ENCODE data around the gene MTF2. TPM values are rescaled to one million over a fixed set of nuclear protein-coding genes. Genes with fewer than 3 reads are reported as not detected.

The MTF2 gene
- total RNA-seq, 1 donor from 2014 or later, result 24.0 TPM

DNA sequence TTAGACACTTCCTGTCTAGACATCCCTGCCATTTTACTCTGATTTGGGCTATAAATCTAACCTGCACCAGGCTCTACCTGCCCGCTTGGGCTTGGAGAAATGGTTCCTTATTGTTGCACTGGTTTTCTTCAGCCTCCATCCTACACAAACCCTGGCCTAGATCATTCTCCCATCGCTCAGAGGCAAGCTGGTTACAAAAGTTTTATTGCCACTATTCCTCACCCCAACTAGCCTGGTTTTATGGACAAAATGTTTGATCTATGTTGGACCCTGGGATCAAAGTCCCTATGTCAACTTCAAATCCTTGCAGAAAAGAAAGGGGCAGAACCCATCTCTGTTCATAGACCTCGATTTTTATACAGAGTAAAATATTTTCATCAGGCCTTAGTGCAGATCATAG, 31.5 kb upstream of the MTF2 start:
- no peaks in the 10 kb centered on the region for H3K27me3 ChIP-seq (ENCODE audit: control insufficient read depth in 3 of 3, insufficient read depth in 3 of 3, low read length in 3 of 3)
- H3K36me3 ChIP-seq (ENCODE audit: control insufficient read depth in 3 of 3, insufficient read depth in 3 of 3, low read length in 3 of 3), result no peaks in the 10 kb centered on the region
- no peak overlapping the region for H3K27ac ChIP-seq (ENCODE audit: low read depth, low read length)
- no peak overlapping the region for H3K4me3 ChIP-seq (ENCODE audit: low read length in 3 of 3)
- no peaks in the 10 kb centered on the region for H3K9me3 ChIP-seq (ENCODE audit: control insufficient read depth in 3 of 3, low read length in 3 of 3)
- H3K9ac ChIP-seq (ENCODE audit: low read depth in 1 of 3, low read length in 3 of 3), result no peak overlapping the region
- H3K4me1 ChIP-seq (ENCODE audit: control insufficient read depth in 3 of 3, insufficient read depth in 3 of 3, low read length in 3 of 3), result no peaks in the 10 kb centered on the region

GRCh38 chr1:93051961-93052360, 27.1 kb upstream of the MTF2 start:
- H3K27ac ChIP-seq (ENCODE audit: low read depth, low read length), result no peak overlapping the region
- no peaks in the 10 kb centered on the region for H3K27me3 ChIP-seq (ENCODE audit: control insufficient read depth in 3 of 3, insufficient read depth in 3 of 3, low read length in 3 of 3)
- no peak overlapping the region for H3K4me3 ChIP-seq (ENCODE audit: low read length in 3 of 3)
- H3K36me3 ChIP-seq (ENCODE audit: control insufficient read depth in 3 of 3, insufficient read depth in 3 of 3, low read length in 3 of 3), result no peaks in the 10 kb centered on the region
- H3K9me3 ChIP-seq (ENCODE audit: control insufficient read depth in 3 of 3, low read length in 3 of 3), result no peaks in the 10 kb centered on the region
- H3K9ac ChIP-seq (ENCODE audit: low read depth in 1 of 3, low read length in 3 of 3), result no peak overlapping the region
- H3K4me1 ChIP-seq (ENCODE audit: control insufficient read depth in 3 of 3, insufficient read depth in 3 of 3, low read length in 3 of 3), result no peaks in the 10 kb centered on the region

- H3K27me3 ChIP-seq (ENCODE audit: control insufficient read depth in 3 of 3, insufficient read depth in 3 of 3, low read length in 3 of 3), result no peaks in the 10 kb centered on the region
- H3K9ac ChIP-seq (ENCODE audit: low read depth in 1 of 3, low read length in 3 of 3), result no peak overlapping the region
- H3K36me3 ChIP-seq (ENCODE audit: control insufficient read depth in 3 of 3, insufficient read depth in 3 of 3, low read length in 3 of 3), result no peaks in the 10 kb centered on the region
Observed at GRCh38 chr1:93056214-93056613, 22.9 kb upstream of the MTF2 start.

DNA sequence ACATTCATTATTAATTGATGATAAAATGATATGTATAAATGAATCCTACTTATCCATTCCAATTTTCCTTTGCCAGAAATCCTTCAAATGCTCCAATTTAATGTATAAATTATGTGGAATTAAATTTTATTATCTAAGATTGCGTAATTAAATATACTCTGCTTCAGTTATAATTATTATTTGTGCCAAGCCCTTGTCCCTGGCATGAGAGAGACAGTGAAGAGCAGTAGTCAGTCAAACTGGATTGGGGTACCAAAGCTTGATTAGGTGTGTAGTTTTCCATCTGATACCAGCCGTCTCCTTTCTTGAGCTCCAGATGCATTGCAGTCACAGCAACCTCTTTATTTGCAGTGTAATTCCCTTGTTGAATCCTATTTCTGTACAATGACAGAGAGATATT, 22.4 kb upstream of the MTF2 start:
- no peaks in the 10 kb centered on the region for H3K27me3 ChIP-seq (ENCODE audit: control insufficient read depth in 3 of 3, insufficient read depth in 3 of 3, low read length in 3 of 3)
- H3K4me3 ChIP-seq (ENCODE audit: low read length in 3 of 3), result no peak overlapping the region
- no peaks in the 10 kb centered on the region for H3K36me3 ChIP-seq (ENCODE audit: control insufficient read depth in 3 of 3, insufficient read depth in 3 of 3, low read length in 3 of 3)
- no peaks in the 10 kb centered on the region for H3K9me3 ChIP-seq (ENCODE audit: control insufficient read depth in 3 of 3, low read length in 3 of 3)
- H3K4me1 ChIP-seq (ENCODE audit: control insufficient read depth in 3 of 3, insufficient read depth in 3 of 3, low read length in 3 of 3), result no peaks in the 10 kb centered on the region
- H3K27ac ChIP-seq (ENCODE audit: low read depth, low read length), result no peak overlapping the region
- H3K9ac ChIP-seq (ENCODE audit: low read depth in 1 of 3, low read length in 3 of 3), result no peak overlapping the region

More at GRCh38 chr1:93056214-93056613, 22.9 kb upstream of the MTF2 start:
- H3K9me3 ChIP-seq (ENCODE audit: control insufficient read depth in 3 of 3, low read length in 3 of 3), result no peaks in the 10 kb centered on the region
- no peaks in the 10 kb centered on the region for H3K4me1 ChIP-seq (ENCODE audit: control insufficient read depth in 3 of 3, insufficient read depth in 3 of 3, low read length in 3 of 3)
- H3K27ac ChIP-seq (ENCODE audit: low read depth, low read length), result no peak overlapping the region
- H3K4me3 ChIP-seq (ENCODE audit: low read length in 3 of 3), result no peak overlapping the region

DNA sequence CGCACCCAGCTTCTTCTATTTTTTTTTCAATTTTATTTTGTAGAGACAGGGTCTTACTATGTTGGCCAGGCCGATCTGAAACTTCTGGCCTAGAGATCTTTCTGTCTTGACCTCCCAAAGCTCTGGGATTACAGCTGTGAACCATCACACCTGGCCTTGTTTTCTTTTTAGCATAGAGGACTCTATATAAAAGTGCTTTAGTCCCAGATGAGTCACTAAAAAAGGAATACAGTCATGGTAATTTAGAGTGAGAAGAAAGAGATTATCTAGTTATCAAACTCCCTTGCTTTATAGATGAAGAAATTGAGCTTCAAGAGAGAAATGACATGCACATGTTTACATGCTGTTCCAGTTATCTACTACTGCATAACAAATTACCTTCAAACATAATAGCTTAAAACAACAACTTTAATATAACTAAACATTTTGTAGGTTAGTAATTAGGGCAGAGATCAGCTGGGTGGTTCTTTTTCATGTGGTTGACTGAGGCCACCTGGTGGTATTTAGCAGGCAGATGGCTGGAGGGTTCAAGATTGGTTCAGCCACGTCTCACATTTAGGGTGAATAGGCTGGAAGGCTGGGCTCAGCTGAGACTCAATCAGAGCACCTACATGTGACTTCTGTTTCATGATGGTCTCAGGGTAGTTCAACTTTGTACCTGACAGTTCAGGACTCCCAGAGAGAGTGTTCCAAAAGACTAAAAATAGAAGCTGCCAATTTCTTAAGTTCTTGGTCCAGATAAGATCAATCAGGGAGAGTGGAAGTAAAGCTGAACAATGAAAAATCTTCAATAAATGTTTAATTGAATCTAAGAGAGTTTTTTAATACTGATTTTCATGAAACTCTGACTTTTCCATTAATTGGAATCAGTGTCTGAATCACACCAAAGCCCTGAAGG, 16.9 kb upstream of the MTF2 start:
- H3K9me3 ChIP-seq (ENCODE audit: control insufficient read depth in 3 of 3, low read length in 3 of 3), result no peaks in the 10 kb centered on the region

GRCh38 chr1:93076268-93076667, 2.8 kb upstream of the MTF2 start:
- peaks cover 6 to 16% (median 12%) of the 10 kb centered on the region in 3 donors for H3K4me1 ChIP-seq (ENCODE audit: control insufficient read depth in 3 of 3, insufficient read depth in 3 of 3, low read length in 3 of 3)
- no peak overlapping the region for H3K9ac ChIP-seq (ENCODE audit: low read depth in 1 of 3, low read length in 3 of 3)
- H3K36me3 ChIP-seq (ENCODE audit: control insufficient read depth in 3 of 3, insufficient read depth in 3 of 3, low read length in 3 of 3), result no peaks in the 10 kb centered on the region
- no peaks in the 10 kb centered on the region for H3K27me3 ChIP-seq (ENCODE audit: control insufficient read depth in 3 of 3, insufficient read depth in 3 of 3, low read length in 3 of 3)
- no peak overlapping the region for H3K27ac ChIP-seq (ENCODE audit: low read depth, low read length)
- H3K9me3 ChIP-seq (ENCODE audit: control insufficient read depth in 3 of 3, low read length in 3 of 3), result no peaks in the 10 kb centered on the region
- H3K4me3 ChIP-seq (ENCODE audit: low read length in 3 of 3), result no peak overlapping the region

More for the DNA sequence above, 16.9 kb upstream of the MTF2 start:
- H3K36me3 ChIP-seq (ENCODE audit: control insufficient read depth in 3 of 3, insufficient read depth in 3 of 3, low read length in 3 of 3), result no peaks in the 10 kb centered on the region
- no peaks in the 10 kb centered on the region for H3K27me3 ChIP-seq (ENCODE audit: control insufficient read depth in 3 of 3, insufficient read depth in 3 of 3, low read length in 3 of 3)
- H3K4me3 ChIP-seq (ENCODE audit: low read length in 3 of 3), result no peak overlapping the region
- H3K9ac ChIP-seq (ENCODE audit: low read depth in 1 of 3, low read length in 3 of 3), result no peak overlapping the region
- H3K27ac ChIP-seq (ENCODE audit: low read depth, low read length), result no peak overlapping the region
- no peaks in the 10 kb centered on the region for H3K4me1 ChIP-seq (ENCODE audit: control insufficient read depth in 3 of 3, insufficient read depth in 3 of 3, low read length in 3 of 3)

DNA sequence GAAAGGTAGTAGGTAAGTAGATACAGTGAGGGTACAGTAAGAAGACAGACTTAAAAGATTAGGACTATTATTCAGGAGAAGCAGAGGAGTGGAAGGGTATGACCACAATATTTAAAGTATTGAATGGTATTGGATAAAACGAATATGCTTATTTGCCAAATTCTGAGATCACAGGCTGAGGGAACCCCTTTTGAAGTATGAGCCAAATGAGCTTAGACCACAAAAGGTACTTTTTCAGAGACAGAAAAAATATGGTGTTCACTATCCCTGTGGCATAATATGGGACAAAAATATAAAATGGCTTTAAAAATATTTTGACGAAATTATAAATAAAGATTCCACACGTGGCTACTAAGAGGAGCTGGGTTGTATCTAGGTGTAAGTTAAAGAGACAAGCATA, 880 bp upstream of the MTF2 start:
- Histone ChIP-seq H3K4me3 (ENCODE audit: low read length in 3 of 3) (peak overlapping the region; percentile 77 to 98 (median 97)), H3K4me1 (ENCODE audit: control insufficient read depth in 3 of 3, insufficient read depth in 3 of 3, low read length in 3 of 3) (peaks cover 6 to 16% (median 12%) of the 10 kb centered on the region in 3 donors), H3K27ac (ENCODE audit: low read depth, low read length) (peak overlapping the region; percentile 52), H3K27me3 (ENCODE audit: control insufficient read depth in 3 of 3, insufficient read depth in 3 of 3, low read length in 3 of 3) (no peaks in the 10 kb centered on the region), H3K36me3 (ENCODE audit: control insufficient read depth in 3 of 3, insufficient read depth in 3 of 3, low read length in 3 of 3) (no peaks in the 10 kb centered on the region), H3K9ac (ENCODE audit: low read depth in 1 of 3, low read length in 3 of 3) (peak overlapping the region; percentile 84 to 97 (median 97)), H3K9me3 (ENCODE audit: control insufficient read depth in 3 of 3, low read length in 3 of 3) (no peaks in the 10 kb centered on the region)

GRCh38 chr1:93078638-93078985, 471 bp upstream of the MTF2 start:
- H3K27me3 ChIP-seq (ENCODE audit: control insufficient read depth in 3 of 3, insufficient read depth in 3 of 3, low read length in 3 of 3), result no peaks in the 10 kb centered on the region
- peaks cover 0 to 4% (median 0%) of the 10 kb centered on the region in 3 donors for H3K36me3 ChIP-seq (ENCODE audit: control insufficient read depth in 3 of 3, insufficient read depth in 3 of 3, low read length in 3 of 3)
- peak overlapping the region; percentile 52 for H3K27ac ChIP-seq (ENCODE audit: low read depth, low read length)
- peak overlapping the region; percentile 77 to 98 (median 97) for H3K4me3 ChIP-seq (ENCODE audit: low read length in 3 of 3)
- peak overlapping the region; percentile 84 to 97 (median 97) for H3K9ac ChIP-seq (ENCODE audit: low read depth in 1 of 3, low read length in 3 of 3)
- peaks cover 6 to 16% (median 12%) of the 10 kb centered on the region in 3 donors for H3K4me1 ChIP-seq (ENCODE audit: control insufficient read depth in 3 of 3, insufficient read depth in 3 of 3, low read length in 3 of 3)
- H3K9me3 ChIP-seq (ENCODE audit: control insufficient read depth in 3 of 3, low read length in 3 of 3), result no peaks in the 10 kb centered on the region

DNA sequence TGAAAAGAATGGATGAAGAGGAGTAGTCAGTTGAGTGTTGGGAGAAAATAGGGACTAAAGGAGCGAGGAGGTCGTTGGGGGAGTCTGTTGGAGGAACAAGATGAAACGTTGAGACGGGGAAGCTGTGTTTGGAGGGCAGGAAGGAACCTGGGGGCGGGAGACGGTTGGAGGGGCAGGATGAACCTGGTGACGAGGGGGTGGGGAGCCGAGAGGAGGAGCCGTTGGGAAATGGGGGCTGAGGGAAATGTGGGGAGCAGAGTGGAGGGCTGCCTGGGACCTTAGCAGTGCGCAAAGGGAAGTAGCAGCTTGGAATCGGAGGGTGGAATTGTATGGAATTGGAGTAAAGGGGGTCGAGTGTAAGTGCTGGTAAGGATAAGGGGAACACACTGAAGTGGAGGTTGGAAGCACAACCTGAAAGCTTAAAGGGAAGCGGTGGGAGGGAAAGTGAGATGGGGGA, 630 bp downstream of the MTF2 start:
- H3K27me3 ChIP-seq (ENCODE audit: control insufficient read depth in 3 of 3, insufficient read depth in 3 of 3, low read length in 3 of 3), result no peaks in the 10 kb centered on the region
- peaks cover 6 to 16% (median 12%) of the 10 kb centered on the region in 3 donors for H3K4me1 ChIP-seq (ENCODE audit: control insufficient read depth in 3 of 3, insufficient read depth in 3 of 3, low read length in 3 of 3)
- H3K4me3 ChIP-seq (ENCODE audit: low read length in 3 of 3), result peak overlapping the region; percentile 77 to 98 (median 97)
- peaks cover 0 to 5% (median 0%) of the 10 kb centered on the region in 3 donors for H3K36me3 ChIP-seq (ENCODE audit: control insufficient read depth in 3 of 3, insufficient read depth in 3 of 3, low read length in 3 of 3)
- no peaks in the 10 kb centered on the region for H3K9me3 ChIP-seq (ENCODE audit: control insufficient read depth in 3 of 3, low read length in 3 of 3)
- peak overlapping the region; percentile 84 to 97 (median 97) for H3K9ac ChIP-seq (ENCODE audit: low read depth in 1 of 3, low read length in 3 of 3)
- H3K27ac ChIP-seq (ENCODE audit: low read depth, low read length), result peak overlapping the region; percentile 52

DNA sequence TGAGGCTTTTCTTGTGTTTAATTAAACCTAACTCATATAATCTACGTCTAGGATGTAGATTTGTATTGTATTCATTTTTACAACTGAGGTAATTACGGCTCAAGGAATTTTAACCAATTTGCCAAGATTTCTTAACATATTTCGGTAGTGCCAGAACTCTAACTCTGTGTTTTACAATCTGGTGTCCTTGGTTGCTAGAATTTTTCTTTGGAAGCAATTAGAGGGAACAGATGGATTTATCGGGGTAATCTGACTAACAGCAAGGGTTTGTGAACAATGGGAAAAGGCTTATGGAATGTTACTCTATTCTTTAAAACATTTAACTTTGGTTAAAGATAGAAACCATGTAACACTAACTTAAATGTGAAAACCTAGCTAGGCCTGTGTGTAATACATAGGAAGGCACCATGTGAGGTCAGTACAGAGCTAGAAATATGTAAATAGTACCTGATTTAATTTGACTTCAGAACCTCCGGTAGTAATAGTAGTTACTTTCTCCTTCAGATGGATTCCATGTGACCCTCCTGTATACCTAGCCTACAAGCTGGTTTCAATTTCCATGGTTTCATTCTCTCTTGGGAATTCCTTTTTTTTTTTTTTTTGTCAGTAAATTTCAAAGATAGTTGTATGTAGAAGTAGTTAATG, 1.2 kb downstream of the MTF2 start:
- peaks cover 6 to 16% (median 12%) of the 10 kb centered on the region in 3 donors for H3K4me1 ChIP-seq (ENCODE audit: control insufficient read depth in 3 of 3, insufficient read depth in 3 of 3, low read length in 3 of 3)
- H3K27ac ChIP-seq (ENCODE audit: low read depth, low read length), result peak overlapping the region; percentile 52
- peak overlapping the region; percentile 84 to 97 (median 97) for H3K9ac ChIP-seq (ENCODE audit: low read depth in 1 of 3, low read length in 3 of 3)
- H3K9me3 ChIP-seq (ENCODE audit: control insufficient read depth in 3 of 3, low read length in 3 of 3), result no peaks in the 10 kb centered on the region
- H3K4me3 ChIP-seq (ENCODE audit: low read length in 3 of 3), result peak overlapping the region; percentile 77 to 98 (median 97)
- H3K36me3 ChIP-seq (ENCODE audit: control insufficient read depth in 3 of 3, insufficient read depth in 3 of 3, low read length in 3 of 3), result peaks cover 0 to 5% (median 0%) of the 10 kb centered on the region in 3 donors
- no peaks in the 10 kb centered on the region for H3K27me3 ChIP-seq (ENCODE audit: control insufficient read depth in 3 of 3, insufficient read depth in 3 of 3, low read length in 3 of 3)
